Hepatocyte (in vitro differentiated cells): ENCODE measurements around the gene ZFP91.

Experiments used
- EZH2 ChIP-seq: fragments of 200-600 bp; sonication (generic); IDR thresholded peaks from 2 replicates; pipeline ENCODE4 v1.6.1; 2016; ENCODE audit warnings: antibody characterized with exemption, mild to moderate bottlenecking, borderline replicate concordance
- EZH2phosphoT487 ChIP-seq: fragments of 200-600 bp; sonication (generic); IDR thresholded peaks from one replicate; pipeline ENCODE4 v1.6.1; 2018; ENCODE audit warnings: antibody characterized with exemption, mild to moderate bottlenecking, low read depth, moderate library complexity; ENCODE audit not compliant: unreplicated experiment, severe bottlenecking
- TF ChIP-seq, protein P1 (sequence below): fragments of 200-600 bp; sonication (generic); IDR thresholded peaks from 2 replicates; pipeline ENCODE4 v1.5.1; 2016; ENCODE audit warnings: antibody characterized with exemption, mild to moderate bottlenecking; ENCODE audit not compliant: poor library complexity

DNA sequence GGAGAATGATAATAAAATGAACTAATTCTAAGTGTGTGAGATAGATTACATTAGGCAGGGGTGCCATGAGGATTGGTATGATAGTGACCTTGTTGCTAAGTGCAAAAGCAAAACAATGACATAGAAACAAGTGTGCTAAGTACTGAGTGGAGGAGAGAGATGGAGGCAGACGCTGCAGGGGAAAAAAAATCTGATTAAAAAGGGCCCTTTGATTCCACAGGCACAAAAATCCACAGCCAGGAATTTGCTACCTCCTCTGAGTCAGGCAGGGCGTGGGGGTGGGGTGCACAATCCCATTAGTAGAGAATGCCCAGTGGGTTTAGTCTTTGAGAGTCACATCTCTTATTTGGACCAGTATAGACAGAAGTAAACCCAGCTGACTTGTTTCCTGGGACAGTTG is 43.5 kb downstream of the ZFP91 start, which contains the start of gene CNTF:
- TF ChIP-seq, protein P1, sequence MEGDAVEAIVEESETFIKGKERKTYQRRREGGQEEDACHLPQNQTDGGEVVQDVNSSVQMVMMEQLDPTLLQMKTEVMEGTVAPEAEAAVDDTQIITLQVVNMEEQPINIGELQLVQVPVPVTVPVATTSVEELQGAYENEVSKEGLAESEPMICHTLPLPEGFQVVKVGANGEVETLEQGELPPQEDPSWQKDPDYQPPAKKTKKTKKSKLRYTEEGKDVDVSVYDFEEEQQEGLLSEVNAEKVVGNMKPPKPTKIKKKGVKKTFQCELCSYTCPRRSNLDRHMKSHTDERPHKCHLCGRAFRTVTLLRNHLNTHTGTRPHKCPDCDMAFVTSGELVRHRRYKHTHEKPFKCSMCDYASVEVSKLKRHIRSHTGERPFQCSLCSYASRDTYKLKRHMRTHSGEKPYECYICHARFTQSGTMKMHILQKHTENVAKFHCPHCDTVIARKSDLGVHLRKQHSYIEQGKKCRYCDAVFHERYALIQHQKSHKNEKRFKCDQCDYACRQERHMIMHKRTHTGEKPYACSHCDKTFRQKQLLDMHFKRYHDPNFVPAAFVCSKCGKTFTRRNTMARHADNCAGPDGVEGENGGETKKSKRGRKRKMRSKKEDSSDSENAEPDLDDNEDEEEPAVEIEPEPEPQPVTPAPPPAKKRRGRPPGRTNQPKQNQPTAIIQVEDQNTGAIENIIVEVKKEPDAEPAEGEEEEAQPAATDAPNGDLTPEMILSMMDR: no peak
- TF ChIP-seq EZH2 (no peak), EZH2phosphoT487 (no peak)
